Measurements from ENCODE around the gene SORCS2.

The SORCS2 gene

GRCh38 chr4:7653510-7654369 lies 461.4 kb downstream of the SORCS2 start:
- TF ChIP-seq, protein P1, sequence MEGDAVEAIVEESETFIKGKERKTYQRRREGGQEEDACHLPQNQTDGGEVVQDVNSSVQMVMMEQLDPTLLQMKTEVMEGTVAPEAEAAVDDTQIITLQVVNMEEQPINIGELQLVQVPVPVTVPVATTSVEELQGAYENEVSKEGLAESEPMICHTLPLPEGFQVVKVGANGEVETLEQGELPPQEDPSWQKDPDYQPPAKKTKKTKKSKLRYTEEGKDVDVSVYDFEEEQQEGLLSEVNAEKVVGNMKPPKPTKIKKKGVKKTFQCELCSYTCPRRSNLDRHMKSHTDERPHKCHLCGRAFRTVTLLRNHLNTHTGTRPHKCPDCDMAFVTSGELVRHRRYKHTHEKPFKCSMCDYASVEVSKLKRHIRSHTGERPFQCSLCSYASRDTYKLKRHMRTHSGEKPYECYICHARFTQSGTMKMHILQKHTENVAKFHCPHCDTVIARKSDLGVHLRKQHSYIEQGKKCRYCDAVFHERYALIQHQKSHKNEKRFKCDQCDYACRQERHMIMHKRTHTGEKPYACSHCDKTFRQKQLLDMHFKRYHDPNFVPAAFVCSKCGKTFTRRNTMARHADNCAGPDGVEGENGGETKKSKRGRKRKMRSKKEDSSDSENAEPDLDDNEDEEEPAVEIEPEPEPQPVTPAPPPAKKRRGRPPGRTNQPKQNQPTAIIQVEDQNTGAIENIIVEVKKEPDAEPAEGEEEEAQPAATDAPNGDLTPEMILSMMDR (IDR thresholded peaks at IDR 0.05; ENCODE audit: control insufficient read depth, insufficient read depth, low read depth, low read length, missing control alignments) = no peak
- DNase-seq (ENCODE audit: low read depth) = no peak

DNA sequence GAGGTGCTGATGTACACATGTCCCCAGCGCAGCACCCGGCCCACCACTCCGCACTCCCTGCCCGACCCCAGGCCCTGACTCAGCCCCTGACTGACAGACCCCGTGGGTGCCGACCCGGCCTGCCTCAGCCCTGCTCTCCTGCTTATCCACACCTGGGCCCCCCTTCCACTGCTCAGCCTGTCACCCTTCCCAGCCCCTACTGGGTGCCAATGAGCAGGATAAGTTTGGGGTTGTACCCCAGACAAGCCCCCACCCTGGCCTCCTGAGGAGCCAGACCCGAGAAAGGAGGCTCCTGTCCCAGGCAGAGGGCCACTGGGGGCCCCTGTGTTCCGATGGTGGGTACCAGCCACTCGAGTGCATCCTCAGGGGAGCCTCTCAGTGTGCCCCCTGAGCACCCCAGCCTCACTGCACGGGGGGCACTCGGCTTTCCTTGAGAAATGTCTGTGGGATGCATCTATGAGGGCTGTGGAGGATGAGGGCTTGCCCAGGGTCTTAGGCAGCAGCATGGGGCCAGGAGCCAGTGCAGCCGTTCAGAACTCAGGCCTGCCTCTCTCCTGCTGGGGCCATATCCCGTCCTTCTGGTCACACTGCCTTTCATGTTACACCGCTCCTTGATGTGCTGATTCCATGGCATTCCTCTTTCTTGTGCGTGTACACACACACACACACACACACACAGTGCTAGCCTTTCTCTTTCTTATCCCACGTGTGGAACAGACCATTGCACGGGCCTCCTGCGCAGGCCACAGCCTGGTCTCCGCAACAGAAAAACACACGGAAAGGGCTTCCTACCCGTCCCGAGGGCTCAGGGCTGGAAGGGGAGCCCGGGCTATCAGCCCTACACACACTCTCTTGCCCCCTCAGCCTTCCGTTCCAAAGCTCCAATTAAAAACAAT lies 462.5 kb downstream of the SORCS2 start:
- DNase-seq (ENCODE audit: low read depth) = no peak
- TF ChIP-seq, protein P1 (IDR thresholded peaks at IDR 0.05; ENCODE audit: control insufficient read depth, insufficient read depth, low read depth, low read length, missing control alignments) = no peak
- H3K4me3 ChIP-seq (ENCODE audit: control insufficient read depth, low read depth, low read length) = no peak overlapping the region

More at GRCh38 chr4:7653510-7654369, 461.4 kb downstream of the SORCS2 start:
- no peak overlapping the region for H3K4me3 ChIP-seq (ENCODE audit: control insufficient read depth, low read depth, low read length)

- H3K4me3 ChIP-seq (ENCODE audit: control insufficient read depth, low read depth, low read length) = no peak overlapping the region
- DNase-seq (ENCODE audit: low read depth) = no peak
- TF ChIP-seq, protein P1 (IDR thresholded peaks at IDR 0.05; ENCODE audit: control insufficient read depth, insufficient read depth, low read depth, low read length, missing control alignments) = no peak
These were observed 463.3 kb downstream of the SORCS2 start for GRCh38 chr4:7655511-7656243.

- TF ChIP-seq, protein P1 (IDR thresholded peaks at IDR 0.05; ENCODE audit: control insufficient read depth, insufficient read depth, low read depth, low read length, missing control alignments) = no peak
- no peak for DNase-seq (ENCODE audit: low read depth)
These were observed 464.0 kb downstream of the SORCS2 start for GRCh38 chr4:7656244-7656800.

GRCh38 chr4:7657545-7658297 lies 465.4 kb downstream of the SORCS2 start:
- DNase-seq (ENCODE audit: low read depth) = no peak
- H3K4me3 ChIP-seq (ENCODE audit: control insufficient read depth, low read depth, low read length) = no peak overlapping the region
- TF ChIP-seq, protein P1 (IDR thresholded peaks at IDR 0.05; ENCODE audit: control insufficient read depth, insufficient read depth, low read depth, low read length, missing control alignments) = no peak

More at GRCh38 chr4:7656244-7656800, 464.0 kb downstream of the SORCS2 start:
- no peak overlapping the region for H3K4me3 ChIP-seq (ENCODE audit: control insufficient read depth, low read depth, low read length)
